ENCODE results near the gene SEZ6L. TPM values are rescaled to one million over a fixed set of nuclear protein-coding genes. Genes with fewer than 3 reads are reported as not detected.
A peak's percentile ranks its signal among the peaks of the same experiment; 100 is the strongest.
"Not testable (repeated sequence)": the region's sequence is repeated elsewhere in the genome, so short reads cannot be mapped to it uniquely, and the experiment has no call there.

Gene SEZ6L
- total RNA-seq, 1 donor = 0.54 TPM

- no peak for DNase-seq (ENCODE audit: low read depth in 2 of 3, low spot score in 2 of 3)
Observed at GRCh38 chr22:26372890-26373289, 203.6 kb downstream of the SEZ6L start.

- DNase-seq (ENCODE audit: low read depth in 2 of 3, low spot score in 2 of 3) = no peak
Observed at GRCh38 chr22:26374391-26375026, 205.2 kb downstream of the SEZ6L start.

- peak in 2 of 3 donors; percentile 53 to 60 for DNase-seq (ENCODE audit: low read depth in 2 of 3, low spot score in 2 of 3)
Observed at GRCh38 chr22:26377170-26377830, 208.0 kb downstream of the SEZ6L start.

GRCh38 chr22:26380072-26380830 is 211.0 kb downstream of the SEZ6L start:
- DNase-seq (ENCODE audit: low read depth in 2 of 3, low spot score in 2 of 3) = no peak

GRCh38 chr22:26382782-26383181 is 213.5 kb downstream of the SEZ6L start:
- no peak for DNase-seq (ENCODE audit: low read depth in 2 of 3, low spot score in 2 of 3)

GRCh38 chr22:26383968-26384556 is 214.8 kb downstream of the SEZ6L start:
- no peak for DNase-seq (ENCODE audit: low read depth in 2 of 3, low spot score in 2 of 3)

GRCh38 chr22:26385164-26385563 is 215.9 kb downstream of the SEZ6L start:
- peak in 1 of 3 donors; percentile 25 for DNase-seq (ENCODE audit: low read depth in 2 of 3, low spot score in 2 of 3)

- DNase-seq (ENCODE audit: low read depth in 2 of 3, low spot score in 2 of 3) = no peak
Observed at GRCh38 chr22:26389125-26389524, 219.9 kb downstream of the SEZ6L start.

- DNase-seq (ENCODE audit: low read depth in 2 of 3, low spot score in 2 of 3) = no peak
Observed at GRCh38 chr22:26391091-26391490, 221.8 kb downstream of the SEZ6L start.

GRCh38 chr22:26391623-26392022 is 222.4 kb downstream of the SEZ6L start:
- no peak for DNase-seq (ENCODE audit: low read depth in 2 of 3, low spot score in 2 of 3)

- peak in 1 of 3 donors; percentile 5 for DNase-seq (ENCODE audit: low read depth in 2 of 3, low spot score in 2 of 3)
Observed at GRCh38 chr22:26393929-26394328, 224.7 kb downstream of the SEZ6L start.

- no peak for DNase-seq (ENCODE audit: low read depth in 2 of 3, low spot score in 2 of 3)
Observed at GRCh38 chr22:26394777-26395176, 225.5 kb downstream of the SEZ6L start.

GRCh38 chr22:26395926-26396325 is 226.7 kb downstream of the SEZ6L start:
- no peak for DNase-seq (ENCODE audit: low read depth in 2 of 3, low spot score in 2 of 3)

- DNase-seq (ENCODE audit: low read depth in 2 of 3, low spot score in 2 of 3) = peak; percentile 23 to 85 (median 53)
Observed at GRCh38 chr22:26398741-26399153, 229.5 kb downstream of the SEZ6L start.

- peak in 1 of 3 donors; percentile 7 for DNase-seq (ENCODE audit: low read depth in 2 of 3, low spot score in 2 of 3)
Observed at GRCh38 chr22:26399289-26399688, 230.0 kb downstream of the SEZ6L start.

- DNase-seq (ENCODE audit: low read depth in 2 of 3, low spot score in 2 of 3) = no peak
Observed at GRCh38 chr22:26401726-26402125, 232.5 kb downstream of the SEZ6L start.

GRCh38 chr22:26404851-26405421 is 235.7 kb downstream of the SEZ6L start:
- DNase-seq (ENCODE audit: low read depth in 2 of 3, low spot score in 2 of 3) = peak in 2 of 3 donors; percentile 75 to 88

- no peak for DNase-seq (ENCODE audit: low read depth in 2 of 3, low spot score in 2 of 3)
Observed at GRCh38 chr22:26406118-26406517, 236.9 kb downstream of the SEZ6L start.

- not testable (repeated sequence) for DNase-seq (ENCODE audit: low read depth in 2 of 3, low spot score in 2 of 3)
Observed at GRCh38 chr22:26408562-26409220, 239.4 kb downstream of the SEZ6L start.

- peak in 1 of 3 donors; percentile 53 for DNase-seq (ENCODE audit: low read depth in 2 of 3, low spot score in 2 of 3)
Observed at GRCh38 chr22:26409719-26410335, 240.6 kb downstream of the SEZ6L start.

Data from hematopoietic multipotent progenitor cell (in vitro differentiated cells).